GM19395 (cell line): ENCODE data around the gene HORMAD2.
"Not testable (repeated sequence)": the region's sequence is repeated elsewhere in the genome, so short reads cannot be mapped to it uniquely, and the experiment has no call there.

Experiments used
- ATAC-seq: cut with Tn5 transposase; IDR thresholded peaks from one replicate; pipeline ENCODE4 v1.9.1; 2021; ENCODE audit warnings: mild to moderate bottlenecking, moderate library complexity; ENCODE audit not compliant: unreplicated experiment

HORMAD2 gene

GRCh38 chr22:30056015-30056414 lies 24.2 kb upstream of the HORMAD2 start:
- no peak for ATAC-seq

DNA sequence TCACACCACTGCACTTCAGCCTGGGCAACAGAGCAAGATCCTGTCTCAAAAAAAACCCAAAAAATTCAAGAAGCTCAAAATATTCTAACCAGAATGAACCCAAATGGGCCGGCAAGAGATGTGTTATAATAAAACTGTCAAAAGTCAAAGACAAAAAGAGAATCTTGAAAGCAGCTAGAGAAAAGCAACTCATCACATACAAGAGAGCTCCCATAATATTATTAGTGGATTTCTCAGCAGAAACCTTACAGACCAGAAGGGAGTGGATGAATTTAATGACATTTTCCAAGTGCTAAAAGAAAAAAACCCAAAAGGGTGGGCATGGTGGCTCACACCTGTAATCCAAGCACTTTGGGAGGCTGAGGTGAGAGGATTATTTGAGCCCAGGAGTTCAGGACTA lies 22.9 kb upstream of the HORMAD2 start:
- ATAC-seq = no peak

GRCh38 chr22:30059346-30060020 lies 20.8 kb upstream of the HORMAD2 start:
- not testable (repeated sequence) for ATAC-seq

DNA sequence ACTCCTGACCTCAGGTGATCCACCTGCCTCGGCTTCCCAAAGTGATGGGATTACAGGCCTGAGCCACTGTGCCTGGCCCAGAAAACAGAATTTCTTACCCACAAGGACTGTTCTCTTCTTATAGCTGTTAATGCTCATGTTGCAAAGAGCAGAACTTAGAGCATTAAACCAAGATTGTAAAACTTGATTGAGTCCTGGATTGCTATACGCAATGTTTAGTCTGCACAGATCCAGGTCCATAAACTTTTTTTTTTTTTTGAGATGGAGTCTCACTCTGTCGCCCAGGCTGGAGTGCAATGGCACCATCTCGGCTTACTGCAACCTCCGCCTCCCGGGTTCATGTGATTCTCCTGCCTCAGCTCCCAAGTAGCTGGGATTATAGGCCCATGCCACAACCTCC lies 19.2 kb upstream of the HORMAD2 start:
- ATAC-seq = not testable (repeated sequence)

DNA sequence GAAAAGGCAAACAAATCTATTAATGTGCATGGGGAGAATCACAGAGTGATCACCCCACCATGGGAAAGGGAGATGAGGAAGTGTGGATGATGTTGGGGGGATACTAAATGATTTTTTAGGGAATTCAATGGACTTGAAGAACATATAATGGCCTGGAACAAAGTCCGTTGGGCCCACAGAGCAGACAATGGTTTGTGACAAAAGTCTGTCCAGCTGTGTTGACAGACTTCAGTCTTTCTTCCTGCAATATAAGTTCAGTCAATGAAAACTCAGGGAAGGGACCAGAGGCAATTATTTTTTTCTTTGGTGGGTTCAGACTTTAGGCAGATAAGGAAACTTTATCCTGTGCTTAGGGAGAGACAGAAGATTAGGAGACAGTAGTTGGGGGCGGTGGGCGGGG lies 18.0 kb upstream of the HORMAD2 start:
- no peak for ATAC-seq

GRCh38 chr22:30062950-30063349 lies 17.3 kb upstream of the HORMAD2 start:
- ATAC-seq = no peak

DNA sequence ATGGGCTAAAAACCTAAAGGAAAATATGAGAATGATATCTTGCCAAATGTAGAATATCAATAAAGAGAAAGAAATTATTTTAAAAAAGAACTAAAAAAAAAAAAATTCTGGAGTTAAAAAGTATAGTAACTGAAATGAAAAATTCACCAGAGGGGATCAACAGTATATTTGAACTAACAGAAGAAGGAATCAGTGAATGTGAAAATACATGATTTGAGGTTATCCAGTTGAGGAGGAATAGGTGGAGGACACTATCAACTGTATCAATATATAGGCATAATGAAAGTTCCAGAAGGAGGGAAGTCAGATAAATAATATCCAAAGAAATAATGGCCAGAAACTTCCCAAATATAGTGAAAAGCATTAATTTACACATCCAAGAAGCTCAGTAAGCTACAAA lies 16.1 kb upstream of the HORMAD2 start:
- ATAC-seq = no peak

- no peak for ATAC-seq
Measured at GRCh38 chr22:30073743-30074142, 6.5 kb upstream of the HORMAD2 start.

DNA sequence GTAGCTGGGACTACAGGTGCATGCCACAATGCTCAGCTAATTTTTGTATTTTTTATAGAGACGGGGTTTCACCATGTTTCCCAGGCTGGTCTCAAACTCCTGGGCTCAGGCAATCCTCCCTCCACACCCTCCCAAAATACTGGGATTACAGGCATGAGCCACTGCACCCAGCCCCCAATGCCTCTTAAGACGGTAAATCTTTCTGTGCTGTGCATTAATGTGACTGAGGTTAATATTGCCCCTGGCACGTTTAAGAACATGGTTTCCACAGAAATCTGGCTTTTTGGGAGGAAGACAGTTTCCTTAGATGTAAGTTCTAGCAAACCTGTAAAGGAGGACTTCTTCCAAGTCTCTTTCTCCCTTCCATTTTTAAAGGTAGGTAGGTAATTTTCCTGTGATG lies 6.1 kb upstream of the HORMAD2 start:
- no peak for ATAC-seq

GRCh38 chr22:30074994-30075393 lies 5.3 kb upstream of the HORMAD2 start:
- no peak for ATAC-seq

GRCh38 chr22:30077279-30077880 lies 2.9 kb upstream of the HORMAD2 start:
- ATAC-seq = no peak

DNA sequence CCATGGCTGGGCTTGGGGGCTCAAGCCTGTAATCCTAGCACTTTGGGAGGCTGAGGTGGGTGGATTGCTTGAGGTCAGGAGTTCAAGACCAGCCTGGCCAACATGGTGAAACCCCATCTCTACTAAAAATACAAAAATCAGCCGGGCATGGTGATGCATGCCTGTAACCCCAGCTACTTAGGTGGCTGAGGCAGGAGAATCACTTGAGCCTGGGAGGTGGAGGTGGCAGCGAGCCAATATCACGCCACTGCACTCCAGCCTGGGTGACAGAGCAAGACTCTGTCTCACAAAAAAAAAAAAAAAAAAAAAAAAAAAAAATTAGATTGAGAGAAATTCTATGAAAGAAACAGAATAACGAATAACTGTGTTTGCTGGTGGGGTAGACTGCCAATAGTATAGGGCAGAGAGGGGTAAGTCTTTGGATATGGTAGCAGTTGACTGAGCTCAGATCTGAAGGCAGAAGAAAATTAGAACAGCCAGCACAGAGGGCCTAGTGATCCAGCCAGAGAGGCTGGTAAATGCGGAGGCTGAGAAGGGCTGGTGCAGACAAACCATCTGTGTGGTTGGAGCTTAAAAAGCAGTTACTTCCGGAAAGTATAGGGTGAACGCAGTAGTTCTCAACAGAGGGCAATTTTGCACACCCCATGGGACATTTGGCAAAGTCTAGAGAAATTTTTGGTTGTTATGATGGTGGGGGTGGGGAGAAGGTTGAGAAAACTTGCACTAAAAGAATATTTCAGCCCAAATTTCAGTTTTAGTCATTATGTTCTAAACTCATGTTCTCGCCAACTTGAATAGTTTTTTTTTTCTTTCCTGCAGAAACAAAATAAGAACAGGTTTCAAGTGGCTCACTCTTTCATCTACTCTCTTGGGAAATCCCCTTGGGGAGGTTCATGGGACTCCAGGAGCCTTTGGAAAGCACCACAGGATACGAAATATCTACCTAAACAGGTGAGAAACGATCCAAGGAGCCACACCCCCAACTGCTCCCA lies 1.6 kb upstream of the HORMAD2 start:
- no peak for ATAC-seq

GRCh38 chr22:30080805-30081204 lies 541 bp downstream of the HORMAD2 start:
- ATAC-seq = no peak

GRCh38 chr22:30086496-30086895 lies 6.2 kb downstream of the HORMAD2 start:
- ATAC-seq = no peak

GRCh38 chr22:30087037-30087436 lies 6.8 kb downstream of the HORMAD2 start:
- ATAC-seq = not testable (repeated sequence)

GRCh38 chr22:30087611-30088010 lies 7.3 kb downstream of the HORMAD2 start:
- ATAC-seq = no peak

DNA sequence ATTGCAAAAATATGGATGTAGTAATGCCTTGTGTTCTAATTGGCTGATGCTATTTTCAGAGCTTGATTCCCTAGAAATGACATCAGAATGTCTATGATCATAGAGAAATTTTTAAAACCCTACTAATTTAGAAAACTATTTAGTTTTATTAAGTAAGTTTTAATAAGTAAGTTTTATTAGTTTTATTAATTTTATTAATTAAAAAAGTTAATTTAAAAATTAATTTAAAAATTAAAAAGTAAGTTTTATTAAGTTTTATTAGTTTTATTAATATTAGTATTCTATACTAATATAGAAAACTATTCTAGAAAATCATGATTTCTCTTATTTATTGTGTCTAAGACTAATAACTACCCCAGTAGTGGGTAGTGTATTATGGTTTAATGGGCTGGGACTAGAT lies 8.2 kb downstream of the HORMAD2 start:
- no peak for ATAC-seq

DNA sequence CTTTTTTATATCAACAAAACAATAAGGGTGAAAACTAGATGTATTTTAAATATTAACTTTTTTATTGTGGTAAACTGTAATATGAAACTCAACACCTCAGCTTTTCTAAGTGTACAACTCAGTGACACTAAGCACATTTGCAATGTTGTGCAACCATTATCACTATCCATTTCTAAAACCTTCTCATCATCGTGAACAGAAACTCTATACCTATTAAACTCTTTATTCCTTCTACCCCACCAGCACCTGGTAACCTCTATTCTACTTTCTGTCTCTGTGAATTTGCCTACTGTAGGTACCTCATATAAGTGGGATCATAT lies 9.4 kb downstream of the HORMAD2 start:
- ATAC-seq = no peak

GRCh38 chr22:30092686-30093085 lies 12.4 kb downstream of the HORMAD2 start:
- ATAC-seq = no peak

DNA sequence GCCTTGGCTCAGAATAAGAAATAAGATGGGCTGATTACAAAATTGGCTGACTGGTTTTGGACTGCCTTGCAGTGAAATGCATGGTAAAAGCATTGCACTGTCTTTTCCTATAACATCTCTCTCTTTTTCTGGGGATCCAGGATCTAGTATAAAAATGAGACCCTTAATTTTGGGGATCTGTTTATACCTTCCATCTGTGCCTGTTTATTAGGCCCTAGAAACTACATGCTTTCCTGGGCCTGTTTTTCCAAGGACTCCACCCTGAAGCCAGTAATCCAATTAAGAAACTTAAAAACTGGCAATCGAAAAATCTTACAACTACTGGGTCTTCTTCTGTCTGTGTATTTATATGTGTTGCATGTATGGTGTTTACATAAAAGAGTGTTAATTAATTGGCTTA lies 14.5 kb downstream of the HORMAD2 start:
- no peak for ATAC-seq

- ATAC-seq = no peak
Measured at GRCh38 chr22:30097861-30098260, 17.6 kb downstream of the HORMAD2 start.

- not testable (repeated sequence) for ATAC-seq
Measured at GRCh38 chr22:30100770-30101169, 20.5 kb downstream of the HORMAD2 start.
